HG03039 (cell line): ENCODE results near the gene BCR.
"Not testable (repeated sequence)": the region's sequence is repeated elsewhere in the genome, so short reads cannot be mapped to it uniquely, and the experiment has no call there.

ENCODE experiments used
- ATAC-seq: cut with Tn5 transposase; IDR thresholded peaks from one replicate; pipeline ENCODE4 v1.9.1; 2021; ENCODE audit warnings: mild to moderate bottlenecking, moderate library complexity; ENCODE audit not compliant: unreplicated experiment

BCR gene

GRCh38 chr22:23309261-23309660 is 129.0 kb downstream of the BCR start:
- not testable (repeated sequence) for ATAC-seq

DNA sequence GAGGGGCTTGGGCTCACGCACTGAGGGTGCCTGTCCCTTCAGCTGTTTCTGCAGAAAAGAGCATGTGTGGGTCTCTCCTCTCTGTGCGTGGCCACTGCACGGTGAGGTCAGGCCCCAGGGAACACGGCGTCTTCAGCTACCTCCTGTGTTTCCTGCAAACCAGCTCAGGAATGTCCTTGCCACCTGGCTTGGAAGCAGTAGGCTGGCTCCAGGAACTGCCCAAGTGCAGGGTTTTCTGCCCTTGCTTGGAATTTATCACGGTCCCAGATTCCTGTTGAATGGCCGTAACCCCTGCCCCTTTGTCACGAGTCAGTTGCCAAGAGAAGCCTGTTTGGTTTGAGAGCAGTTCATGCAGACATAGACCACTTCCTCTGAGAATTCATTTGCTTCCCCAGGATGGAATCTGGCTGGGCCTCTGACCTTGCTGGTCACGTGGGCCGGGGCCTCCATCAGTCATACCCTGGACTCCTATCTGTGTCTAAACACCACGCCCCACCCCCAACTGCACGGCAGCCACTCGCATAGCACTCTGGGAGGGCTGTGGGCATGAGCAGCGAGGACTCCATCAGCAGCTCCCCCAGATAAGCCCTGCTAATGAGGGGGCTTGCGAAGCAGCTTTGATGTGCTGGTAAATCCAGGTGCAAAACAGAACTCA is 130.3 kb downstream of the BCR start:
- ATAC-seq = not testable (repeated sequence)

GRCh38 chr22:23311635-23312420 is 131.5 kb downstream of the BCR start:
- ATAC-seq = not testable (repeated sequence)

GRCh38 chr22:23313791-23314567 is 133.7 kb downstream of the BCR start:
- ATAC-seq = no peak

DNA sequence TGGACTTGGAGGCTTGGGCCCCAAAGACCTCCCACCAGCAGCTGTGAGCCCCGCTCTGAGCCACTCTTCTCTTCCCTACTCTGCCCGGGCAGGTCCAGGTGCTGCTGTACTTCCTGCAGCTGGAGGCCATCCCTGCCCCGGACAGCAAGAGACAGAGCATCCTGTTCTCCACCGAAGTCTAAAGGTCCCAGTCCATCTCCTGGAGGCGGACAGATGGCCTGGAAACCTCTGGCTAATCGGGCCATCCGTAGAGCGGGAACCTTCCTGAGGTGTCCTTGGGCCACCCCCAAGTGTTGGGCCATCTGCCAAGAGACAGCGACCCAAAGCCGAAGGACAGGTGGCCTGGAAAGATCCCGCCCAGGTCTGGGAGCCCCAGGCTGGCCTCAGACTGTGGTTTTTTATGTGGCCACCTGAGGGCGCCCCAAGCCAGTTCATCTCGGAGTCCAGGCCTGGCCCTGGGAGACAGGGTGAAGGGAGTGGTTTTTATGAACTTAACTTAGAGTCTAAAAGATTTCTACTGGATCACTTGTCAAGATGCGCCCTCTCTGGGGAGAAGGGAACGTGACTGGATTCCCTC is 135.1 kb downstream of the BCR start:
- no peak for ATAC-seq

DNA sequence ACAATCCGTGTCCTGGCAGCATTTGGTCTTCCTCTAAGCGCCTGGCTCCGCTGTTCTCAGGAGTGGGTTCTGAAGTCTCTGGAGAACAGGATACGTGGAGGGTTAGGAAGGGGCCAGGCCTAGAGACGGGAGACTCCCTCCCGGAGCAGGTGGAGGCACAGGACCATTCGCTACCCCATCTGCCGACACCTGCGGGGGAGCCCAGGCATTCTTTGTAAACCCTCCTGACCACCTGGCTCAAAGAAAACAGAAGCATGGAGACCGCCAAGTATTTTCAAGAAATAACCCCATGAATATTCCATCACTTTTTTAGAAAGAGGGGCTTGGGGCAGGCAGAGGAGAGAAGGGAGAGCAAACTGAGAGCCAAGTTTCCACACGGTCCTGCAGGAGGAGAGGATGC is 136.3 kb downstream of the BCR start:
- not testable (repeated sequence) for ATAC-seq

GRCh38 chr22:23318316-23318715 is 138.0 kb downstream of the BCR start:
- not testable (repeated sequence) for ATAC-seq

DNA sequence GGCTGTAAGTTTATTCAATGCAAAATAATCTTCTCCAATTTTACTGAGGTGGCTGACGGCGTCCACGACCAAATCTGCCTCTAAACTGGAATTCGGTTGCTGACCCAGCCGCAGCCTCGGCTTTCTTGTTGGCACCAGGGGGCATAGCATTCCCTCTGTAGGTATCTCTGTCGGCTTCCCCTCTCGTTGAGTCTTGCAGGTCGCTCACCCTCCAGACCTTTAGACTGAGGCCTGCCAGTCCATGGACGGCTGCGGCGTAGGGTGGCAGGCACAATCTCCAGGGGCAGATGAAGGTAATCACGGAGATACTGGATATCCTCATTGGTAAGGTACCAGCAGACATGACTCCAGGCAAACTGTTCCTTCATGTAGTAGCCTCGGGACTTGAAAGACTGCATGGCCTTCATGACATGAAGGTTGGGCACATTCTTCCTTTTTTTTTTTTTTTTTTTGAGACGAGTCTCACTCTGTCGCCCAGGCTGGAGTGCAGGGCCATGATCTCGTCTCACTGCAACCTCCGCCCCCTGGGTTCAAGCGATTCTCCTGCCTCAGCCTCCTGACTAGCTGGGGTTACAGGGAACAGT is 142.3 kb downstream of the BCR start:
- not testable (repeated sequence) for ATAC-seq

- ATAC-seq = not testable (repeated sequence)
Observed at GRCh38 chr22:23323960-23324688, 143.8 kb downstream of the BCR start.

GRCh38 chr22:23325183-23325582 is 144.9 kb downstream of the BCR start:
- ATAC-seq = no peak

GRCh38 chr22:23333822-23334221 is 153.5 kb downstream of the BCR start:
- ATAC-seq = not testable (repeated sequence)

- ATAC-seq = not testable (repeated sequence)
Observed at GRCh38 chr22:23337672-23338071, 157.4 kb downstream of the BCR start.

DNA sequence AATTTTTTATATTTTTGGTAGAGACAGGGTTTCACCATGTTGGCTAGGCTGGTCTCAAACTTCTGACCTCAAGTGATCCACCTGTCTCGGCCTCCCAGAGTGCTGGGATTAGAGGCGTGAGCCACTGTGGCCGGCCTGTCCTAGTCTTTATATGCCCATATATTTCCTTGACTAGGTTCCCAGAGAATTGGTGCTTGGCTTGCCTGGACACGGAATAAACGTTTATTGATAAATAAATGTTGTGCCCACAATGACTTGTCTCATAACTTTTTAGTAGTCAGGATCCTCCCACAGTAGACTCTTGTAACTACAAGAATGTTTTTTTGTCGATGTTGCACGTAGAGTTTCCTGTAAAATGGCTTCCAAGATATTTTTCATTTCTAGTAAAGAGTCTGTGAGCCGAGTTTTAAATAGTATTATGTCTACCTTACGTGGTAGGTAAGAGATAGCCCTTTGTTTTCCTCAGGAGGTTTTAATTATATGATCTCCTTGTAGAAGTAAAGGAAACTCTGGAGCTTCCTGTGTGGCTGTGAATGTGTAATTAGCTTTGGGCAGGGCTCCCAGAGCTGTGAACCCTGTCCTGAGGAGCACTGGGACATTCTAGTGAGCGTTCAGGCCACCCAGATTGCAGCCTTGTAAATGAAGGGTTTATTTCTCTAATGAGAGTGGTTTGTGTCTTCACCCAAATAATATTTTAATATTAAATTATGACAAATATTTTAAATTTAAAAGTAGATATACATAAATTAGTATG is 161.8 kb downstream of the BCR start:
- ATAC-seq = not testable (repeated sequence)

- ATAC-seq = no peak
Observed at GRCh38 chr22:23351321-23351720, 171.0 kb downstream of the BCR start.

GRCh38 chr22:23353004-23353403 is 172.7 kb downstream of the BCR start:
- ATAC-seq = no peak

DNA sequence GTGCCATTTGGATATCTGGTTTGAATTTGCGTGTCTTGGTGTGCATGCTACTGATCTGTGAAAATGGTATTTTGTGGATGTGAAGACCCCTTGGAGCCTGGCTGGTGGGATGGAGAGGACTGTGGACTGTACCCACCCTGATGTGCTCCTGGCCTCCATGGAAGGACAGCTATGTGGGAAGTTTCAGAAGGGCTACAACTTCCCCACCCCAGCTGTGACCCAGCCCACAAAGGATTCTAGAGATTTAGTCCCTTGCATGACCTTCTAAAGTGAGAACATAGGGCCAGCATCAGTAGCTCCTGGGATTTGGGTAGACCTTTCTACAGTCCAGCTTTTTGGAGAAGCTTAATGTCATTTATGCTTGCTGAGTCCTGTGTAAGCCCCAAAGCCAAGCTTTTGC is 173.4 kb downstream of the BCR start:
- ATAC-seq = no peak

DNA sequence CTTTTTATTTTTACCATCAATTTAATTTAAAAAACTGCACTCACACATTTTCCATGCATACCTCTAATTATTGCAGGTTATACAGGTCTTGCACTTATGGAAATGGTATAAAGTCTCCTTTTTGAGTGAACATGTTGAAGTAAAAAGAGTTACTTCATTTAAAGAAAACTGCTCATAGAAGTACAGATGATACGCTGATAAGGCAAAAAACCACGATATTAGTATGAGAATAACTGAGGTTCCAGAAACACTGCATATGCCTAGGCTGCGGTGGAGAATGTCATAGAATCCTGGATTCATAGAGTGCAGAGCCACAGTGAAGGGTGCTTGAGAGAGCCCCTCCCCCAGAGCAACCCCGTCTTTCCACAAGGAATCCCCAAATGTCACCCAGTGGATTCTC is 175.8 kb downstream of the BCR start:
- no peak for ATAC-seq

- ATAC-seq = no peak
Observed at GRCh38 chr22:23357053-23357452, 176.7 kb downstream of the BCR start.

DNA sequence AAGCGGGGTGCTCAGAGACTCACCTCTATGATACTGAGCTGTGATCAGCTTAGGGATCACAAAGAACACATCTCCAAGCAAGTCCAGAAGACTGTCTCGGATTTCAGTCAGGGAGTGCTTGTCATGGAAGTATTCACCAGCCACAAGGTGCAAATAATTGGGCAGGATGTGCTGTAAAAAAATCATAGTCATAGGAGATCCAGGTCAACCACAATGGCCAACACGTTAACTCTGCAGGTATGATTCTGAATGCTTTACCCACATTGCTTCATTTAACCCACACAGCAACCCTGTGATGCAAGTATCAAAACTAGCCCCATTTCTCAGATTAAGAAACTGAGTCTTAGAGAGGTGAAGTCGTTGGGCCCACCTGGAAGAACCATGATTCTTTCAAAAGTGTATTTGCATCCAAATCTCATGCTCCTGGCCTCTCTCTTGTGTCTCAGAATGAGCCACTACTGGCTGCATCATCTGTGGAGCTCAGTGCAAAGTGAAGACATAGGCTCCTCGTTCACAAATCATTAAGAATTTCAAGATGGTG is 179.3 kb downstream of the BCR start:
- ATAC-seq = no peak
